ENCODE data around the gene FOXI3.

GRCh38 chr2:88398180-88398579 is 54.3 kb downstream of the FOXI3 start:
- peak; percentile 27; the same call in 1 of the 2 replicates for TF ChIP-seq GATA3 (IDR thresholded peaks at IDR 0.05; ENCODE audit: low read depth, low read length)
- peak; percentile 62; the same call in 1 of the 2 replicates for TF ChIP-seq GATA2 (IDR thresholded peaks at IDR 0.05; ENCODE audit: low read depth, low read length)
